ENCODE measurements around the gene EXOC3. TPM values are rescaled to one million over a fixed set of nuclear protein-coding genes. Genes with fewer than 3 reads are reported as not detected.
"Not testable (repeated sequence)": the region's sequence is repeated elsewhere in the genome, so short reads cannot be mapped to it uniquely, and the experiment has no call there.

EXOC3 gene
- total RNA-seq, 1 experiment from 2014 or later = 34.7 TPM

- no peak for DNase-seq (ENCODE audit: low spot score)
Observed at GRCh38 chr5:500491-500890, 57.5 kb downstream of the EXOC3 start.

DNA sequence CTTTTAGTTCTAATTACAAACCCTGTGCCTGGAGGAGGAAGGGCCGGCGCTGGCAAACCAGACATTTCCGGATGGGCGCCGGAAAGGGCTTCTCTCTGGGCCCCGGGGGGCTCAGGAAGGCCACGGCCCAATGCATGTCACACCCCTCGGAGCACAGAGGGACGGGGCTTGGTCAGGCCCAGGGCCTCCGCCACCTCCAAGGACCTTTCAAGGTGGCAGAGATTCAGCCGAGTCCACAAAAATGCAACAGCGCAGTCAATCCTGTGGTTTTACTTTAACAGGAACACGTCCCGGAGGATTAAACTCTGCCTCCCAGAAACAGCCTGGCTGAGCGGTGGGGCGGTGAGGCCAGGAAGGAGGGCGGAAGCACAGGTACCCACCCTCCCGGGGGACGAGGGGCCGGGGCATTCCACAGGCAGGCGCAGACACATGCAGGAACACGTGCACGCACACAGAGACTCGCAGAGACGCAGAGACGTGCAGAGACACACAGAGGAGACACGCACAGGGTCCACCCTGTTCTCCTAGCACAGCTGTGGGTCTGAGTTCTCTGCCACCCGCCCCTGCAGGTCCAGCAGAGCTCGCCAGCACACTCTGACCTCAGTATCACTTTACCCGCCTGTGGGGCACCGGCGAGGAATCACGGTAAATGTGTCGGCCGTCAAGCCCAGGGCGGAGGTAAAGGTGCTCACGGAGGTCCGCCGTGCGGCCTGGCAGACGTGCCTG is 58.3 kb downstream of the EXOC3 start:
- DNase-seq (ENCODE audit: low spot score) = no peak

GRCh38 chr5:501831-502184 is 58.8 kb downstream of the EXOC3 start:
- DNase-seq (ENCODE audit: low spot score) = no peak

- no peak for DNase-seq (ENCODE audit: low spot score)
Observed at GRCh38 chr5:502325-503079, 59.5 kb downstream of the EXOC3 start.

DNA sequence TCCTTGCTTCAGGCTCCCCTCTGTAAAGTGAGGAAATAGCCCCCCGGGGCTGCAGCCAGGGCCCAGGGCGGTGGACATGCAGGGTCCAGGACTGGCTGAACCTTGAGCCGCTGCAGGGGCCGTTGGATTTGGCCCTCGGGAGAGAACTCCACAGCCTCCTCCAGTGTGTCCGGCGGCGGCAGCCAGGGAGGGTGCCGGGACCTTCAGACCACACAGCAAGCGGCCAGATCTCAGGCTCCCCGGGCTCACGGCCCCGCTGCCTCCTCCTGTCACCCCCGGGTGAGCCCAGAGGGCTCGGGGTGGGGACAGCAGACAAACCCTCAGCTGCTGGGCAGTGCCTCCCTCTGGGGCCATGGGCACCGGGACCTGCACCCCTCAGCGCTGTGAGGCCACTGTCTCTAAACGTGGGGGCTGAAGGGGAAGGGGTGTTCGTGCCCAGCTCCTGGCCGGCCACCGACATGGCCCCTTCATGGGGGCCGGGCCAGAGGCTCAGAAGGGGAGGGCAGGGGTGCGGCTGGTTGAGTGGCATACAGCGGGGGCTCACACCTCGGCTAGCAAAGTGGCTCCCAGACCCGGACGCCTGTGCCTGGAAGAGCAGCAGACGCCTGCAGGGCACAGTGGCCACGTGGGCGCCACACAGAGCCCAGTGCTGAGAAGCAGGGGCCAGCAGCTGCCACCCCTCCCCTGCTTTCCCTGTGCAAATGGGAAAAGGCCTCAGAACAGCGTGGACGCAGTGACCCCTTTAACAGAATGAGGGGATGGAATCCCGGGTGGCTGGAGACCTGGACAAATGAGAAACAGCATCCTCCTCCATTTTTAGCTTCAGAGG is 61.6 kb downstream of the EXOC3 start:
- no peak for DNase-seq (ENCODE audit: low spot score)

- no peak for DNase-seq (ENCODE audit: low spot score)
Observed at GRCh38 chr5:505951-506525, 63.1 kb downstream of the EXOC3 start.

GRCh38 chr5:507986-508575 is 65.1 kb downstream of the EXOC3 start:
- not testable (repeated sequence) for DNase-seq (ENCODE audit: low spot score)

- DNase-seq (ENCODE audit: low spot score) = no peak
Observed at GRCh38 chr5:509611-510185, 66.7 kb downstream of the EXOC3 start.

- no peak for DNase-seq (ENCODE audit: low spot score)
Observed at GRCh38 chr5:510521-510920, 67.5 kb downstream of the EXOC3 start.

DNA sequence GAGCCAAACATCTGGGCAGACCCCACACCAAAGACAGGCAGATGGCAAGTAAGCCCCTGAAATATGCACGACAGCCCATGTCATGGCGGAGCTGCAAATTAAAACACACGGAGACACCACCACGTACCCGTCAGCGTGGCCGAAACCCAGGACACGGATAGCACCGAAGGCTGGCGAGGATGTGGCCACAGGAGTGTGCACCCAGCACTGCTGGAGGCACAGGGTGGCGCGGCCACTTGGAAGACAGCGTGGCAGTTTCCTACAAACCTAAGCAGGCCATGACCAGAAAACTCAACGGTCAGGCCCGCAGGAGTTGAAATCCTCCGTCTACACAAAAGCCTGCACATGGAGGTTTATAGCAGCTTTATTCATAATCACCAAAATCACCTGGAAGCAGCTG is 68.5 kb downstream of the EXOC3 start:
- no peak for DNase-seq (ENCODE audit: low spot score)

DNA sequence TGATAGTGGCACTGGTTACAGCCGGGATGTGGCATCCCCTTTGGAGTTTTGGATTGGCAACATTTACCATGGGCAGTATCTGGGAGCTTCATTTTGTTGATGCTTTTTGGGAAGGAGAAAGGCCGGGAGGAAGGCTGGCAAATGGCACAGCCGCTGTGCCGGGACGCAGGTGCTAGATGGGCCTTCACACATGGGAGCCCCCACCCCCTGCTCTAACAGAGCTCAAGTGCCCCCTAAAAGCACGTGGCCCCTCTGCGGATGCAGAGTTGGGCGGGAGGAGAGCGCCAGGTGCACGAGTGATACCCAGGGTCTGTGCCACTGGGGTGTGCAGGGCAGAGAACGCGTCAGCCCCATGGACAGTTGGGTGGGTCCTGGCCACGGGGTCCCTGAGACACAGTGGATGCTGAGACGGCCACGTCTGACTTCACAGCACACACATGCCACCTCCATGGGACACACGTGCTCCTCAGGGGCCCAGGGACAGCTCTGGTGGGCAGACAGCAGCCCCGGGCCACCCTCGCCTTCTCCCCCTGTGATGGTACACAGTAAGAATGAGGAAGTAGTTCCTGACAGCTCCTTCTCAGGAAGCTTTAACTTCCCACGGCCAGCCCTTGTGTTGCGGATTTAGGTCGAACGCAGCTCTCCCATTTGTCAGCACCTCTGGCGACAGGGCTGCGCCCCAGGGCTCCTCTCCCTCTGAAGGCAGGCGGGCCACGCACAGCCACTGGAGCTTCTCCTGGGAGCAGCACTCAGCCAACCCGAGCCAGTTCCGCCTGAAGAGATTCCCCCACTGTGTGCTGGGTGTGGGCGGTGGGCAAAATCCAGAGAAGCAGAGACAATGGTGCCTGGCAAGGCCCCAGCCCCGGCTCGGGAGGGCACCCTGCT is 70.5 kb downstream of the EXOC3 start:
- DNase-seq (ENCODE audit: low spot score) = no peak

GRCh38 chr5:514101-514485 is 71.1 kb downstream of the EXOC3 start:
- no peak for DNase-seq (ENCODE audit: low spot score)

GRCh38 chr5:514673-515072 is 71.7 kb downstream of the EXOC3 start:
- DNase-seq (ENCODE audit: low spot score) = no peak

- no peak for DNase-seq (ENCODE audit: low spot score)
Observed at GRCh38 chr5:515273-515836, 72.4 kb downstream of the EXOC3 start.

- no peak for DNase-seq (ENCODE audit: low spot score)
Observed at GRCh38 chr5:516338-516925, 73.5 kb downstream of the EXOC3 start.

Data from A172 (cell line).